Measurements from ENCODE around the gene GRIA2. TPM values are rescaled to one million over a fixed set of nuclear protein-coding genes. Genes with fewer than 3 reads are reported as not detected.
"Not testable (repeated sequence)": the region's sequence is repeated elsewhere in the genome, so short reads cannot be mapped to it uniquely, and the experiment has no call there.

GRIA2 gene
- total RNA-seq, 2 donors from 2014 or later, result 0.91 to 5.1 TPM

- TF ChIP-seq POLR2AphosphoS5 (IDR thresholded peaks at IDR 0.05), result no peak
- TF ChIP-seq POLR2A (IDR thresholded peaks at IDR 0.05), result no peak
- TF ChIP-seq CTCF (IDR thresholded peaks at IDR 0.05), result no peak
- Histone ChIP-seq H3K36me3 (no peaks in the 10 kb centered on the region), H3K9me3 (no peaks in the 10 kb centered on the region), H3K27ac (no peak overlapping the region), H3K4me1 (replicated peaks) (no peaks in the 10 kb centered on the region), H3K27me3 (replicated peaks; ENCODE audit: insufficient read depth) (no peaks in the 10 kb centered on the region), H3K4me3 (no peak overlapping the region)
- WGBS, result 67% methylated on average over 2 of the region's 2 CpGs
- intact Hi-C loops (cut with DNase I), result no loop called here
- no peak for DNase-seq (ENCODE audit: low spot score)
Observed at GRCh38 chr4:157244348-157244747, 23.8 kb downstream of the GRIA2 start.

GRCh38 chr4:157245351-157245750 is 24.8 kb downstream of the GRIA2 start:
- Histone ChIP-seq H3K36me3 (no peaks in the 10 kb centered on the region), H3K4me3 (no peak overlapping the region), H3K27me3 (replicated peaks; ENCODE audit: insufficient read depth) (no peaks in the 10 kb centered on the region), H3K9me3 (no peaks in the 10 kb centered on the region), H3K4me1 (replicated peaks) (no peaks in the 10 kb centered on the region), H3K27ac (no peak overlapping the region)
- DNase-seq (ENCODE audit: low spot score), result no peak
- intact Hi-C loops (cut with DNase I), result no loop called here
- no peak for TF ChIP-seq POLR2AphosphoS5 (IDR thresholded peaks at IDR 0.05)
- no peak for TF ChIP-seq POLR2A (IDR thresholded peaks at IDR 0.05)
- TF ChIP-seq CTCF (IDR thresholded peaks at IDR 0.05), result no peak

- H3K9me3 ChIP-seq, result no peaks in the 10 kb centered on the region
- no peak overlapping the region for H3K4me3 ChIP-seq
- H3K4me1 ChIP-seq (replicated peaks), result no peaks in the 10 kb centered on the region
- no peak for DNase-seq (ENCODE audit: low spot score)
- no peaks in the 10 kb centered on the region for H3K36me3 ChIP-seq
- TF ChIP-seq POLR2AphosphoS5 (IDR thresholded peaks at IDR 0.05) (peak; percentile 13), POLR2A (IDR thresholded peaks at IDR 0.05) (no peak), CTCF (IDR thresholded peaks at IDR 0.05) (no peak)
- H3K27me3 ChIP-seq (replicated peaks; ENCODE audit: insufficient read depth), result no peaks in the 10 kb centered on the region
- intact Hi-C loops (cut with DNase I), result no loop called here
- no peak overlapping the region for H3K27ac ChIP-seq
Observed at GRCh38 chr4:157246964-157247363, 26.4 kb downstream of the GRIA2 start.

GRCh38 chr4:157258165-157258564 is 37.6 kb downstream of the GRIA2 start:
- intact Hi-C loops (cut with DNase I); H3K36me3 ChIP-seq; DNase-seq (ENCODE audit: low spot score): not testable (repeated sequence)

GRCh38 chr4:157265281-157265680 is 44.8 kb downstream of the GRIA2 start:
- no peaks in the 10 kb centered on the region for H3K27me3 ChIP-seq (replicated peaks; ENCODE audit: insufficient read depth)
- no peaks in the 10 kb centered on the region for H3K4me1 ChIP-seq (replicated peaks)
- no peak overlapping the region for H3K27ac ChIP-seq
- H3K9me3 ChIP-seq, result no peaks in the 10 kb centered on the region
- intact Hi-C loops (cut with DNase I), result no loop called here
- no peak for DNase-seq (ENCODE audit: low spot score)
- H3K36me3 ChIP-seq, result no peaks in the 10 kb centered on the region
- WGBS, result 26% methylated on average over 2 of the region's 2 CpGs
- TF ChIP-seq POLR2AphosphoS5 (IDR thresholded peaks at IDR 0.05) (no peak), POLR2A (IDR thresholded peaks at IDR 0.05) (no peak), CTCF (IDR thresholded peaks at IDR 0.05) (no peak)
- no peak overlapping the region for H3K4me3 ChIP-seq

More at GRCh38 chr4:157258165-157258564, 37.6 kb downstream of the GRIA2 start:
- H3K9me3 ChIP-seq; H3K27ac ChIP-seq; H3K4me1 ChIP-seq (replicated peaks); H3K4me3 ChIP-seq; H3K27me3 ChIP-seq (replicated peaks; ENCODE audit: insufficient read depth): not testable (repeated sequence)
- 79% methylated on average over 6 of the region's 6 CpGs for WGBS
